Left lung (tissue), 10 donors: ENCODE results near the gene CTNNA3. TPM values are rescaled to one million over a fixed set of nuclear protein-coding genes. Genes with fewer than 3 reads are reported as not detected.

Experiments used
- ATAC-seq: fragments of 200-7000 bp; cut with Tn5 transposase; one replicate; pipeline ENCODE4 v1.9.1; 2020; ENCODE audit warnings: moderate library complexity
- DNase-seq, 4 donors: peaks; one replicate each; pipeline ENCODE4 v3.0.0-alpha.2; 2013 to 2020
- H3K27ac ChIP-seq, 2 donors: fragments of 200-600 bp; sonication (generic) in 1 of 2; one replicate each; pipeline versions ENCODE4 v1.5.0 to v1.8.0; 2020 to 2021
- H3K27me3 ChIP-seq, 2 donors: fragments of 200-600 bp; sonication (generic) in 1 of 2; one replicate each; pipeline versions ENCODE4 v1.5.0 to v1.8.0; 2020 to 2021
- H3K36me3 ChIP-seq, 2 donors: fragments of 200-600 bp; sonication (generic) in 1 of 2; one replicate each; pipeline versions ENCODE4 v1.5.0 to v1.8.0; 2020 to 2021
- H3K4me1 ChIP-seq, 2 donors: fragments of 200-600 bp; one replicate each; pipeline ENCODE4 v1.8.0; 2021
- H3K4me3 ChIP-seq, 2 donors: fragments of 200-600 bp; sonication (generic) in 1 of 2; one replicate each; pipeline versions ENCODE4 v1.5.0 to v1.8.0; 2020 to 2021; ENCODE audit warnings: mild to moderate bottlenecking in 1 of 2
- H3K9me3 ChIP-seq, 2 donors: fragments of 200-600 bp; sonication (generic) in 1 of 2; one replicate each; pipeline versions ENCODE4 v1.5.0 to v1.8.0; 2020 to 2021
- CTCF ChIP-seq, 2 donors: fragments of 200-600 bp; sonication (generic) in 1 of 2; IDR thresholded peaks; one replicate each; pipeline versions ENCODE4 v1.5.0 to v1.8.0; 2021; ENCODE audit warnings: antibody characterized with exemption in 2 of 2
- intact Hi-C, 2 donors: fragments of 100-400 bp; cut with DNase I; formaldehyde crosslinking; loops; one replicate each; pipeline versions ENCODE4 v1.11.2 to v1.14.2; 2022
- polyA plus RNA-seq, 6 donors: library from polyadenylated mRNA; unstranded; fragments of 120-200 nt; gene quantifications; one replicate each; pipeline ENCODE4 v1.2.1, GENCODE V29; 2013; ENCODE audit not compliant: insufficient read length in 6 of 6
- total RNA-seq, 2 donors: library from RNA; stranded (reverse); fragmentation: NEBNext Ultra II Directional; extraction: Animal tissue kit (Norgen Biotek cat#: 25700); gene quantifications; one replicate each; pipeline ENCODE4 v1.2.1, GENCODE V29; 2021
- donor health status: DM: no; HTN: yes; CAD: no.
- donor health status: DM: no; HTN: no; CAD: no.

Gene CTNNA3
- total and polyA plus RNA-seq, 8 donors: 1.1 to 8.2 (median 6.6) TPM; not detected in 1

- H3K27ac ChIP-seq: no peak overlapping the region
- ATAC-seq (no peak), DNase-seq (no peak)
- H3K4me1 ChIP-seq: no peaks in the 10 kb centered on the region
- no peaks in the 10 kb centered on the region for H3K27me3 ChIP-seq
- no peak overlapping the region for H3K4me3 ChIP-seq
- H3K36me3 ChIP-seq: no peaks in the 10 kb centered on the region
- no peaks in the 10 kb centered on the region for H3K9me3 ChIP-seq
- TF ChIP-seq CTCF (IDR thresholded peaks at IDR 0.05): no peak
- intact Hi-C loops: no loop called here
Measured at GRCh38 chr10:66783316-66783715, 912.7 kb downstream of the CTNNA3 start.

DNA sequence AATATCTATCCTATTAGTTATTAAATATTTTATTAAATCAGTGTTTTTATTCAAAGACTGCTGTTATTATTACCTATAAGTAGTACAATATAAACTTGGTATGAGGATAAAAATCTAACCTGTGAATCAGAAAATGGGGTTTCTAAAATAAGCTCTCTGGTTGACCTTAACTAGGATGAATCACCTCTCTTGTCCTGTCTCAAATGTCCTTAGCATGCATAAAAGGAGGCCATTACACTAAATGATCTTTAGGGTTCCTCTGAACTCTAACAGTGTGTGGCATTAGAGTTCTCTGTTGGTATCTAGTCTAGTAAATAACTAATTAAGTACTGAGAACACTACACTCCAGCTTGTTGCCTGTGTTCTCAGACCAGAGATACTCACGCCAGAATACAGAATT, 913.2 kb downstream of the CTNNA3 start:
- TF ChIP-seq CTCF (IDR thresholded peaks at IDR 0.05): no peak

DNA sequence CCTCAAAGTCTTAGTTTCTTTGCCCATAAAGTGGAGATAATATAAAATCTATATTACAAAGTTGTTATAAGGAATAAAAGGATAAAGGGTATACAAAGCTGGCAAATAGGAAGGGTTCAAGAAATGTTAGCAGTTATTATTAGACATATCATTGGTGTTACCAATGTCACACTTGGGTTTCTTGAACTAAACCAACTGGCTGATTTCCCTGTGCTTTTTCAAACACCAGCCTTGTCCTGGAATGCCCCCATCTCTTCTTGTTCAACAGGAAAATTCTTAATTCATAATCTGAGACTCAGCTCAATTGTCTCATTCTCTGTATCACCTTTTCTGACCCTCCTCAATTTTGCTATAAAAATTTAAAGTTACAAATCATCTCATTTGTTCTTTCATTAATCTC, 913.9 kb downstream of the CTNNA3 start:
- DNase-seq: no peak

More for the DNA sequence above, 913.2 kb downstream of the CTNNA3 start:
- ATAC-seq (no peak), DNase-seq (no peak)
- Histone ChIP-seq H3K27me3 (no peaks in the 10 kb centered on the region), H3K27ac (no peak overlapping the region), H3K4me3 (no peak overlapping the region), H3K36me3 (no peaks in the 10 kb centered on the region), H3K4me1 (no peaks in the 10 kb centered on the region), H3K9me3 (no peaks in the 10 kb centered on the region)
- intact Hi-C loops: no loop called here

DNA sequence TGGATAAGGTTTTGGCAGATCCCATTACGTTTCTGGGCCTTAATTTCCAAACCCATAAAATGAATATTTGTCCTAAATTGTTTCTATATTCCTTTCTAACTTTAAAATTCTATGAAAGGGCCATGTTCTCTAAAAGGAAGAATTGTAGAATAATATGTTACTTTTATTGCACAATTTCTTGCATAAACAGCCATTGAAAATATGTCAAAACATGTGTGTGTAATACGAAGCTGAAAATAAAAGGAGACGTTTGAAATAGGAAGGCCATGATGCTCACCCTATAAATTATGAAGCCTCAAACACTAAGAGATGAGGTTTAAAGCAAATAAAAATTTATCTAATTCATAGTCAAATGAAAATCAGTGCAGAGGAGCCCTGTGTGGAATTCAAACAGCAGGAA, 915.2 kb downstream of the CTNNA3 start:
- ATAC-seq (no peak), DNase-seq (no peak)
- Histone ChIP-seq H3K4me3 (no peak overlapping the region), H3K36me3 (no peaks in the 10 kb centered on the region), H3K9me3 (no peaks in the 10 kb centered on the region), H3K27ac (no peak overlapping the region), H3K4me1 (no peaks in the 10 kb centered on the region), H3K27me3 (no peaks in the 10 kb centered on the region)
- TF ChIP-seq CTCF (IDR thresholded peaks at IDR 0.05): no peak
- intact Hi-C loops: no loop called here

More for the DNA sequence above, 913.9 kb downstream of the CTNNA3 start:
- Histone ChIP-seq H3K27me3 (no peaks in the 10 kb centered on the region), H3K27ac (no peak overlapping the region), H3K36me3 (no peaks in the 10 kb centered on the region), H3K4me1 (no peaks in the 10 kb centered on the region), H3K9me3 (no peaks in the 10 kb centered on the region), H3K4me3 (no peak overlapping the region)
- intact Hi-C loops: no loop called here
- no peak for TF ChIP-seq CTCF (IDR thresholded peaks at IDR 0.05)
- no peak for ATAC-seq

DNA sequence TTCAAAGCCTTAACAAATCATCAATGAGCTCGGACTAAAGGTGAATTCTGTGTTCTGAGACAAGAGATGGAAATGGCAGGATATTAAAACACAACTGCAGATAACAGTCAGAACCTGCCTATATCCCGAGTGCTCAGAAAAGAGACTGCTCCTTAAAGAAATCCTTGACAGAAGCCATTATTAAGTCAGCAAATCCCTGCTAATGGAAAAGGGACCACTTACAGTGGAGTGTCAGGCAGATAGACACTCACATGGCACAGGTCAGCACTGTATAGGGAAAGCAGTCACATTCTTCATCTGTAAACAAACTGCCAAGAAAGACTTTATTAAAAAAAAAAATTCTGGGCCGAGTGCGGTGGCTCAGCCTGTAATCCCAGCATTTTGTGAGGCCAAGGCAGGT, 917.6 kb downstream of the CTNNA3 start:
- no peak overlapping the region for H3K27ac ChIP-seq
- H3K36me3 ChIP-seq: no peaks in the 10 kb centered on the region
- H3K9me3 ChIP-seq: no peaks in the 10 kb centered on the region
- no peak for DNase-seq
- no peak for TF ChIP-seq CTCF (IDR thresholded peaks at IDR 0.05)
- H3K4me3 ChIP-seq: no peak overlapping the region
- intact Hi-C loops: no loop called here
- ATAC-seq: no peak
- no peaks in the 10 kb centered on the region for H3K4me1 ChIP-seq
- no peaks in the 10 kb centered on the region for H3K27me3 ChIP-seq
